ENCODE results near the gene CEACAM6.

Gene CEACAM6

DNA sequence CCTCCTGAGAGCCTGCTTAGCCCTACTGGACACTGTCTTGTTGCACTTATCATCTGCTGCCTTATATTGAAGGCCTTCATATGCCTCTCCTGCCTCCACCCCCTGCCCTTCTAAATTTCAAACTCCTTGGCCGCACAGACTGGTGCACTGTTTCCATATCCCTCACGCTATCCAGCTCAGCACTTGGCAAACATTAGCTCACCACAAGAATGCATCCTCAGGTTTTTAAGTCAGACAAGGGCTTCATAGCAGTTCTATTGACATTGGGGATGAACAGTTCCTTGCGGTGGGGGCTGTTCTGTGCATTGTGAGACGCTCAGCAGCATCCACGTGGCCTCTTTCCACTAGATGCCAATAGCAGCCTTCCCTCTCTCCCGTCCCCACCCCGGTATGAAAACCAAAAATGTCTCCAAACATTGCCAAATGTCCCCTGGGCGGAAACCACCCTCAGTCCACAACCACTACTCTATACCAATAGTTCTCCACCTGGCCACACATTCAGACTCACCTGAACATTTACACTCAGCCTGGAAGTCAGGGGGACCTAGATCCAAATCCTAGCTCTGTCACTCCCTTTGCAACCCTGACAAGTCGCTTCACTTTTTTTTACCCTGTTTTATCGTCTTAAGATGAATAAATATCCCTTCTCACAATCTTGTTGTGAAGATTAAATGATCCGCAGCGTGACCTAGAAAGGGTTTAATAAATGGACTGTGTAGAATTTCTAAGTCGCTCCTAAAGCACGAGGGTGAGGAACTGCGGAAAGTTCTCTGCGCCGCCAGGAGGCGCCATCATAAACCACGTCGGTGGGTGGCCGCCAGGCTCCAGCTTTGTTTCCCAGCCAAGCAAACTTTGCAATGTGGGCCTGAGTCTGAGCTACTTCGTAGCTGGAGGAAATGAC is 37.4 kb downstream of the CEACAM6 start:
- DNase-seq (ENCODE audit: low read depth): no peak
- no peak overlapping the region for H3K4me3 ChIP-seq (ENCODE audit: low read depth, low read length)

DNA sequence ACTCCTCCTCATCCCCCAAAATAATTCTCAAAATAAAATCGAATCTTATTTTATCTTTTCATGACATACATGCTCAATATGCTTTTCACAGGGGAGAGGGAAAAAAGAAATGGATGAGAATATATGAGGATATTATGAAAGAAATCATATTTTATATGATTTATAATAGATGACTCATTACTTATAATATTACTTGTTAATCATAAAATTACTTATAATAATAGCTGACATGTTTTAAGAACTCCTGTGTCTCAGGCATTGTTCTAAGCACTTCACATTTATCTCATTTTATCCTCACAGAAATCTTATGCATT is 38.0 kb downstream of the CEACAM6 start:
- no peak for DNase-seq (ENCODE audit: low read depth)
- no peak overlapping the region for H3K4me3 ChIP-seq (ENCODE audit: low read depth, low read length)

DNA sequence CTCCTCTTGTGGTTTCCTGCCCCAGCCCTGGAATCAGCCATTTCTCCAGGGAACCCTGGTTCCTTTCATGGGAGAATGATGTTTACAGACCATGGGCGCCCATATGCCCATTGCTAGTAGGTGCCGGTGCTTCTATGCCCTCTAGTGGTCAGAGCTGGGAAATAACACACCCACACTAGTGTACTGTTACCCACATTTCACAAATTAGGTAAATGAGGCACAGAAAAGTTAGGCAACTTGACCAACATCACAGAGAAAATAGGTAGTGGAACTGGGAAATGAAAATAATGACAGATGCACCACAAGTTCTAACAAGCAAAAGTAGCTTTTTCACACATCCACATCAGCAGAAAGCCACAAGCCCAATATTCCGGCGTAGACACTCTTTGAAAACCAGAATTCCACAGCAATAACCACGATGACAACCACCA is 39.7 kb downstream of the CEACAM6 start:
- no peak overlapping the region for H3K4me3 ChIP-seq (ENCODE audit: low read depth, low read length)
- no peak for DNase-seq (ENCODE audit: low read depth)

DNA sequence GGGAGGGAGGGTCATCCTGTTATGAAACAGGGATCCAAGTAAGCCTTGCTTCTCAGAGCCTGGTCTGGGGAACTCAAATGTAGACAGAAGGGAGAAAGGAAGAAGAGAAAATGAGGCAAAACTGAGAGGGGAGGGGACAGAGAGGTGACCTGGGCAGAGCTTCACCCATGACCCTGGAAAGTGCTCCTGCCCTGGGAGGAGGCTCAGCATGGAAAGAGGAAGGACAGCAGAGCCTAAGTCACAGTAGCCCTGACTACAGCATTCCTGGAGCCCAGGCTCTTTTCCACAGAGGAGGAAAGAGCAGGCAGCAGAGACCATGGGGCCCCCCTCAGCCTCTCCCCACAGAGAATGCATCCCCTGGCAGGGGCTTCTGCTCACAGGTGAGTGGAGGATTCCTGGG is 41.0 kb downstream of the CEACAM6 start, which contains the start of gene CEACAM3:
Gene CEACAM3 (plus strand): TSS at position 226 of the 400 bp plus-strand sequence. CDS start 91 bp downstream, at position 317.
- no peak within 1 kb of the TSS for H3K4me3 ChIP-seq (ENCODE audit: low read depth, low read length)
- DNase-seq (ENCODE audit: low read depth): no peak

DNA sequence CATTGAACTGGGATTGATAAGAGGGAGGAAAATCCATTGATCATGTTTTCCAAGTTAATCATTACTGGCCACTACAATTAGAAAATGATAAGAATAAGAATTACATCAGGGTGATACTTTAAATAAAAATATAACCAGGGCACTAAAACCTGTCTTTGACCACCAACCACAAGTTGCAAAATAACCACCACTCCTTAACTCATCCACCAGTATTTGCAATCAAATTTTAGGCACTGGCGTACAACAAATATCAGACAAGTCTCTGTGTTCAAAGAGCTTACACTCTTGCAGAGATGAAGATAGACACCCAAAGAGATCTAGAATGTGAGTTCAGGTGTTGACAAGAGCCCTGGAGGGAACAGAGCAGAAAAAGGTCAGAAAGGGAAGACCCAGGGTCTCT is 41.6 kb downstream of the CEACAM6 start:
- no peak overlapping the region for H3K4me3 ChIP-seq (ENCODE audit: low read depth, low read length)

DNA sequence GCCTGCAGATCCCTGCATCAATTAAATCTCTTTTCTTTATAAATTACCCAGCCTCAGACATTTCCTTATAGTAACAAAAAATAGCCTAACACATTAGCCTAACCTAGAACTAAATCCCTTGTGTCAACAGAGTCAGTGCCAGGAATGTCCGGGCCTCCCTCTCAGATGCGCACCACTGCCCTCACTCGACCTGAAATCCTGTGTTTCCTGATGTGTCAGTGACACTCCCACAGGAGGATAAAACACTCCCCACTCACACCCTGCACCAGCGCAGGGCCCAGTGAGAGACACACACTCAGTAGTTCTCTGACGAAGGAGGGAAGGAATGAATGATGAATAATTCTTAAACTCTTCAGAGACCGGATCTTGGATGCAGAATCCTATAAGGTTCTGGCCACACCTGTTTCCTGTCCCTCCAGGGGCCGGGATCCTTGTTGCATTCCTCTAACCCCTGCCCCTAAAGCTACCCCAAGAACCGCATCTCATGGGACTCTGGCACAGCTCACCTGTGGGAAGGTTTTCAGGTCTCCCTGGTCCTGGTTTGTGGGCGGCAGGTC is 44.2 kb downstream of the CEACAM6 start:
- H3K4me3 ChIP-seq (ENCODE audit: low read depth, low read length): no peak overlapping the region

More for the DNA sequence above, 41.6 kb downstream of the CEACAM6 start:
- DNase-seq (ENCODE audit: low read depth): no peak

DNA sequence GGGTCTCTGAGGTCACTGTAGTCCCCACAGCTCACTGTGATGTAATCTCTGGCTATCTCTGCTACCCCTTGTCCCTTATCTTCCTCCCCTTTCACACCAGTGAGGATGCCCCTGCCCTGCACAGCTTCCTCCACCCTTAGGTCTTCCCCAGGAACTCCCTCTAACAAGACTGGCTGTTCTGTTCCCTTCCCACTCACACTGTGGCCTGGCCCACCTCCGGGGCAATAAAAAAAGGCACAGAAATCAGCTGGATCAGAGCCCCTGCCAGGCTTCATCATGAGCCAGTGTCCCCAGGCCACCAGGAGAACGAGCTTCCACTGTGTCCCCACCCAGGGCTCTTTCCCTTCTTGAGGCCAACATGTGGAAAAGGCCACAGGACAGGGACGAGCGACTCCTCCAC is 45.7 kb downstream of the CEACAM6 start:
- no peak overlapping the region for H3K4me3 ChIP-seq (ENCODE audit: low read depth, low read length)
- no peak for DNase-seq (ENCODE audit: low read depth)

More for the DNA sequence above, 44.2 kb downstream of the CEACAM6 start:
- DNase-seq (ENCODE audit: low read depth): no peak

DNA sequence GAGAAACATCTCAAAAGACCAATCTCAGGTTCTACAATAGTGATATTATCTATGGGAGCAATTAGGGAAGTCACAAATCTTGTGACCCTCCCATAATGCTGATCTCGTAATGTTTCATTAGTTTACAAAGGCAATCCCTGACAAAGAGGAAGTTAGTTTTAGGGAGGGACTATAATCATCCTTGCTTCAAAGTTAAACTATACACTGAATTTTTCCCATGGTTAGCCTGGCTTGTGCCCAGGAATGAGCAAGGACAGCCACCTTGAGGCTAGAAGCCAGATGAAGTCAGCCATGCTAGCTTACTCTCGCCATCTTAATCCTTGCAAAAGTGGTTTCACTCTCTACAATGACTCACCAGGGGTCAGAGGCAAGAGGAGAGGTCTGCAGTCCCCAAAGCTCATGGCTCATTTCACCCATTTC is 46.5 kb downstream of the CEACAM6 start:
- DNase-seq (ENCODE audit: low read depth): no peak
- H3K4me3 ChIP-seq (ENCODE audit: low read depth, low read length): no peak overlapping the region

DNA sequence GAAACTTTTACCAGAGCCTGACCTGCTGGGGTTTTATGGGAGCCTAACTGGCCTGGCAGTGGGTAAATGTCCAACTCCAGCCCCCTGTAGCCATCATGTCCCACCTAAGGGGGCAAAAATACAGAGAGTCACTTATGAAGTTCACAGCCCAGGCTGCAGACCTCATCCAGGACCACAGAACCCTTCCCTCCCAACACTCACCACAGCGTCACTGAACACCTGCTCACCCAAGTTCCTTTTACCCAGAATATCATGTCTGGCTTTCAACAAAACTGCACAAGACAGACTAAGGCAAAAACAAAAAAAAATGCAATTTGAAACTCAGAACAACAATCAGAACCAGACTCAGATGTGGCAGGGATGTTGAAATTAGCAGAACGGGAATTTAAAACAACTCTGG is 47.4 kb downstream of the CEACAM6 start:
- H3K4me3 ChIP-seq (ENCODE audit: low read depth, low read length): no peak overlapping the region

DNA sequence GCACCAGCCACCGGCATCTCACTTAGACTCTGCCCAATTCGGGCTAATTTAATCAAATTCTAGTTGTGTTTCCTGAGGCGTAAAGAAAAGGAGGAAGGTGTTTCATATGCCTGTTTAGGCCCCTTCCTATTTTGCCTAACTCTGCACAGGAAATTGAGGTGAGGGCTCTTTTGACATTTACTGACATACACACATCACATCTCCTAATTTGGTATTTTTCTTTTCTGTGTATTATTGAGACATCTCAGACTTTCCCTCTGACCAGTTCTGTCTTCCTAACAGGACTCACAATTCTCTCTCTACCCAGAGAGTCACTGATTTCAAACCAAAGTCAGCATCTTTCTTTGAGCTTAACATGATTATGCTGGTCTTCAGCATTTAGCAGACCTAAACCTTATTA is 49.0 kb downstream of the CEACAM6 start:
- H3K4me3 ChIP-seq (ENCODE audit: low read depth, low read length): no peak overlapping the region
- DNase-seq (ENCODE audit: low read depth): no peak

More for the DNA sequence above, 47.4 kb downstream of the CEACAM6 start:
- DNase-seq (ENCODE audit: low read depth): no peak

DNA sequence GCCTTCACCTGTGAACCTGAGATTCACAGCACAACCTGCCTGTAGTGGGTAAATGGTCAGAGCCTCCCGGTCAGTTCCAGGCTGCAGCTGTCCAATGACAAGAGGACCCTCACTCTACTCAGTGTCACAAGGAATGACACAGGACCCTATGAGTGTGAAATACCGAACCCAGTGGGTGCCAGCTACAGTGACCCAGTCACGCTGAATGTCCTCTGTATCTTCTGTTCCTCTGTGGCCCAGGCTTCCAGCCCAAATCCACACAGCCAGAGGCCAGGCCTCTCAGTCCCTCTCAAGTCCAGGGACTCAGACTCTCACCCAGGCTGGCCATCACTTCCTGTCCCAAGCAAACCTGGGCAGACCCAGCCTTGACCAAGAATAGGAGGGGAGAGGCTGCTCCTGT is 51.8 kb downstream of the CEACAM6 start:
- no peak overlapping the region for H3K4me3 ChIP-seq (ENCODE audit: low read depth, low read length)
- DNase-seq (ENCODE audit: low read depth): no peak

DNA sequence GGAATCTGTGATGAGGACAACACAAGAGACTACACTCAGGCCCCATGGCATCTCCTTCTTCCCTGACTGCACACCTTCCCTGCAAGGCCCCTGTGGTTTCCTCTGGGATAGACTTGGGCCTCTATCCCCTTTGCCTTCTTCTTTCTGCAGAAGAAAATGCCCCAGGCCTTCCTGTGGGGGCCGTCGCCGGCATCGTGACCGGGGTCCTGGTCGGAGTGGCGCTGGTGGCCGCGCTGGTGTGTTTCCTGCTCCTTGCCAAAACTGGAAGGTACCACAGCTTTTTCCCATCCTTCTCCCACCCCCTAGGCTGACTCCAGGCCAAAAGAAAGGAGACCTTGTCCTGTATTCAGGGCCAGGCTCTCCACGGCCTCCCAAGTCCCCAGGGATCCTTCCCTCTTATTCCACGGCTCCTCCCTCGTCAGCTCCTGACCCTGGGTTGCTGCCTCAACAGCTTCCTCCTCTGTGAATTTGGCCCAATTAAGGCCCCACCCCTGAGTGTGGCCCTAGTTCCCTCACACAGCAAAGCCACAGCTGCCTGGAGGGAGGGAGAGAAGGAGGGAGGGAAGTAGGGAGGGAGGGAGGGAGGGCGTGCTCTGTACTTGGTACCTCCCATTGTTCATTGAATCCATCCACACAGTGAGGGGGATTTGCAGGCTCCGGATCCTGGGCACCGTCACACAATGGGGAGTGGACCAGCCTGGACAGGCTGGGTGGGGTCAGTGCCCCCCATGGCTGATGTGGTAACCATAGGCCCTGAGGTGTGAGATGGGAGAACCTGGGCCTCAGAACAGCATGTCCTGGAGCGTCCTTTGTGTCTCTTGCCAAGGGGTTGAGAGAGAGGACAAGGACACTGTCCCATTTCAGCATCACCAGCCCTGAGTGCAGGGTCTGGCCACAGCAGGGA is 53.6 kb downstream of the CEACAM6 start:
- no peak overlapping the region for H3K4me3 ChIP-seq (ENCODE audit: low read depth, low read length)
- DNase-seq (ENCODE audit: low read depth): no peak

DNA sequence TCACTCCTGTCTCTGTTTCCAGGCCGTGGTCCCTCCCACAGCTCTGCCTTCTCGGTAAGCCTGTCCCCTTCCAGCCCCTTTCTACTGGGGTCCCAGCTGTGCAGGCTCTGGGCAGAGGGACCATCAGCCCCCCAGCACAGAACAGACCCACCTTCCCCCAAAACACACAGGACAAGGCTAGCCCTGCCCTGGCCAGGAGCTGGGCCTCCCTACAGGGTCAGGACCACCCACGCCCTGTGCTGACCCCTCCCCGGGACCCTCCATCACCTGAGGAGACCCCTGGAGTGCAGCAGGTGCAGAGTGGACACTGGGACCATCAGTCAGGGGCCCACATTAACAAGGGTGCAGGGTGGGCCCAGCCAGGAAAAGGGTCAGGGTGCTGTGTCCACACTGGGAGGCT is 55.0 kb downstream of the CEACAM6 start:
- no peak for DNase-seq (ENCODE audit: low read depth)
- no peak overlapping the region for H3K4me3 ChIP-seq (ENCODE audit: low read depth, low read length)

DNA sequence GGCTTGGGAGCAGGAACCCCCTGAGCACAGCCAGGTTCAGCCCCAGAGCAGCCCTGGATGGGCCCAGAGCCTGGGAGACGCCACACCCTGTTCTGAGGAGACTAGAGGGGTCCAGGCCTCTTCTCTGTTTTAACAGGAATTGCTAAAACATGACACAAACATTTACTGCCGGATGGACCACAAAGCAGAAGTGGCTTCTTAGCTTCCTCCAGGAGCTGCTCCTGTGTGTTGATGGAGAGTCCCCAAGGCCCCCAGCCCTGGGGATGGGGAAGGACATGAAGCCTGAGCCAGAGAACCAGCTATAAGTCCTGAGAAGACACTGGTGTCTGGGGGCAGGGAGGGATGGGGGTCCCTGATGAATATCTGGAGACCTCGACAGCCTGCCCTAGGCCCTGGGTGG is 55.7 kb downstream of the CEACAM6 start:
- no peak for DNase-seq (ENCODE audit: low read depth)
- H3K4me3 ChIP-seq (ENCODE audit: low read depth, low read length): no peak overlapping the region

DNA sequence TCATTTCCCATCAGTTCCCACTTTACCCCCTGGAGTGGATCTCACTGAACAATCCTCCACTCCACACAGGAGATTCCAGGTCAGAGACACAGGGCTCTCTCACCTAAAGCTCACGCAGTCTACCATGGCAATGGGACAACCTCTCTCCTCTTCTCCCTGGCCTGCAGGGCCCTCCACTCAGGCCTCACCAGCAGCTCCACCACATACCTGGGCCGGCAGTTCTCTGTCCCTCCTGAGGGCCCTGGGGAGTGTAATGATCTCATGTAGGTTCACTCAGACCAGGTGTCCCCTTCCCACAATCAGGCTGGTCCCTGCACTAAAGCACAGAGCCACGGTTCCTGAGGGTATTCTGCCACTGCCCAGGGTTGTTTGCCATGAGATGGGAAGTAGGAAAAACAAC is 56.7 kb downstream of the CEACAM6 start:
- no peak overlapping the region for H3K4me3 ChIP-seq (ENCODE audit: low read depth, low read length)
- DNase-seq (ENCODE audit: low read depth): no peak

DNA sequence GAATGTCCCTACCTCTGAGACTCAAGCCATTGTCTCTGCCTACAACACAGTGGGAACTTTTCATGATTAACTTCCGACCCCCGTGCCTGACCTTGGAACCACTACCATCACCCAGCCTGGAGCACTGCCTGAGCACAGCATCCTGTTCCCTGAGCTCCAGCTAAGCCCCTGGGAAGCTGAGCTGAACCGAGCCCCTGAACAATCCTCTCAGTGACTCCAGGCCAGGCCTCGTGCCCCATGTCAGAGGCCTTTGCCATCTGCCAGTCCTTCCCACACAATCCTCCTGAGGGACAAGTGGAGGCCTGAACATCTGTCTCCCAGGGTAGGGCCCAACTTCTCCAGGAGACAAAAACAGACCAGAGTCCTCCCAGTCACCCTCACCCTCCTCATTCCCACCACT is 58.6 kb downstream of the CEACAM6 start:
- no peak overlapping the region for H3K4me3 ChIP-seq (ENCODE audit: low read depth, low read length)
- DNase-seq (ENCODE audit: low read depth): no peak

DNA sequence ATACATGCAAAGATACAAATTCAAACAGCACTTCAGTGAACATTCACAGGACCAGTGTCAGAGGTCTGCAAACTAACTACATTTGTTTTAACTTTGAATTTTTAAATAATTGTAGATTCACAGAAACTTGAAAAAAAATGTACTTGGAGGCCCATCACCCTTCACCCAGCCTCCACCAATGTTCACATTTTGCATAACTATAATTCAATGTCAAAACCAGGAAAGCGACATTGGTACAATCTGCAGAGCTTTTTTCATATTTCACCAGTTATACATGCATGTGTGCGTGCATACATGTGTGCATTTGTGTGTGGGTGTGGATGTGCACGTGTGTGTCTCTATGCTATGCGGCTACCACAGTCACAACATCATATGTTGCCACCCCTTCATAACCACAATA is 60.0 kb downstream of the CEACAM6 start:
- no peak for DNase-seq (ENCODE audit: low read depth)
- no peak overlapping the region for H3K4me3 ChIP-seq (ENCODE audit: low read depth, low read length)

DNA sequence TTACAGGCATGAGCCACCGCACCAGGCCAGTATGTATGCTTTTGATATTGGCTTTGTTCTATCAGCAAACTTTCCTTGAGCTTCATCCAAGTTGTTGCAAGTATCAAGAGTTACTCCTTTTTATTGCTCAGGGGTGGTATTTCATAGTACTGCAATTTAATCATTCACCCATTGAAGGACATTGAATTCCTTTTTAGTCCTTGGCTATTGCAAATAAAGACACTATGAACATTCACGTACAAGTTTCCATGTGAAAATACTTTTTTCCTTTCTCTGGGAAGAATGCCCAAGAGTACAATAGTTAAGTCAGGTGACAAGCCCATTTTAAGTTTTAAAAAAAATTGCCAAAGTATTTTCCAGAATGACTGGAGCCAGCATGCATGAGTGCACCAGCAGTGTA is 61.4 kb downstream of the CEACAM6 start:
- DNase-seq (ENCODE audit: low read depth): no peak
- no peak overlapping the region for H3K4me3 ChIP-seq (ENCODE audit: low read depth, low read length)

DNA sequence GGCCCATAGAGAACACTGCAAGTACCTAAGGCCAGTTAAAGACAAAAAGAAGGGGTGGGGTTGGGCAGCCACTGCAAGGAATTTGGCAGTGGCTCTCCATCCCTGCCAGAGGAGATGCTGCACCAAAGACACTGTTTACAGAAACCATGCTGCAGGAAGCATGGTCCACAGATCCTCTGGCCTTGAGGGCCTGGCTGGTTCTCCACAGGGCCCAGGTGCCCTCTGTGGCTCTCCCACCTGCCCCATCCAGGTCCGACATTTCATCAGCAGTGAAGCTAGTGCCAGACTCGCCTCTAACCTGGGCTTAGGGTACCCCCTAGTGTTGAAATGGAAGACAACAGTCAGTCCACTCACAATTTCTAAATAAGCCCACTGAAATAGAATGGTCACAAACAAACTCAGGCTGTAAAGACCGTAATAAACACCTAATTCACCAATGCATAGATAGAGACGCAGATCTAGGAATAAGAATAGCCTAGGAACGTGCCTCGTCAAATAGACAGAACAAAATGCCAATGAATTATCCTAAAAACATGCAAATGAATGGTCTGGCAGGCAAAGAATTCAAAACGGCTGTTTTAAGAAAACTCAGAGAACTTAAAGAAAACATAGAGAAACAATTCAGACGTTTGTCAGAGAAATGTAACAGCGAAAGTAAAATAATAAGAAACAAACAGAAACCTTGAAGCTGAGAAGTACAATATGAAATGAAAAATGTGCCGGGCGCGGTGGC is 65.8 kb downstream of the CEACAM6 start:
- no peak overlapping the region for H3K4me3 ChIP-seq (ENCODE audit: low read depth, low read length)
- no peak for DNase-seq (ENCODE audit: low read depth)
